AG09319 (cell line): ENCODE results near the gene SNCA.

Experiments
- DNase-seq: peaks from one replicate; pipeline ENCODE4 v3.0.0-alpha.2; 2010; ENCODE audit warnings: low read depth; ENCODE audit errors: extremely low read depth
- TF ChIP-seq, protein P1 (sequence below): IDR thresholded peaks from 2 replicates; pipeline ENCODE4 v1.5.1; 2011; ENCODE audit warnings: low read depth, mild to moderate bottlenecking, inconsistent platforms, low read length, moderate library complexity

Gene SNCA

DNA sequence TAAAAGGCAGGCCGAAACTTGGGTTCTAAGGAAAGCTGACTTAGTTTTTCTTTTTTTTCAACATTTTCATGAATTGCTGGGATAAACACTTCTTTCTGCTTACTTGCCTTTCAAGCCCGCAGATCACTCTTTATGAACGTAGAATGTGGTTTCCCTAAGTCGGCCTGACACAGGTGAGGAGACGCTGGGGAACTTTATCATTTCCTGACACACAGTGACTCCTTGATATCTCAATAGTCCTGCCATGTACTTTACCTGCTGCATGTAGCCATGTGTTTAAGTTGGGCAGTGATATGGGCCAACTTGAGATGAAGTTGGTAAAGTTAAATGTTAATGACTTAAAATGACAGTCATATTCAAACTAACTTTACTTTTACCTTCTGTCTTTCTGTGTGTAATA is 26.6 kb upstream of the SNCA start:
- no peak for DNase-seq

DNA sequence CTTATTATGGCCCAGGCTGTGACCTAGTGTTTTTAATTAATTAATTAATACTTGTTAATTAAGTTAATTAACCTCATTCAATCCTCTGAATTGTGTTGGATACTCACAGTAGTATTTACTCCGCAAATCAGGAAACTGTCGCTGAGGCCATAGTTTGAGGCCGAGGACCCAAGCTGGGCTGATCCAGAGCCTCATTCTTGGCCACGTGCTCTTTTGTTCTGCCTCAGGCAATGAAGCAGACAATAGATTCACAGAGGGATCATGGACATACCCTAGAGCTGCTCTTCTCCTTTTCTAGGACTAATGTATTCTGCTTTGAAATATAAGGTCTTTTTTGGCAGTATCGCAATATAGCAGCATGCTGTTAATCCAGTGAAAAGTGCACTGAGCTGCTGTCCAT is 24.0 kb upstream of the SNCA start:
- TF ChIP-seq, protein P1, sequence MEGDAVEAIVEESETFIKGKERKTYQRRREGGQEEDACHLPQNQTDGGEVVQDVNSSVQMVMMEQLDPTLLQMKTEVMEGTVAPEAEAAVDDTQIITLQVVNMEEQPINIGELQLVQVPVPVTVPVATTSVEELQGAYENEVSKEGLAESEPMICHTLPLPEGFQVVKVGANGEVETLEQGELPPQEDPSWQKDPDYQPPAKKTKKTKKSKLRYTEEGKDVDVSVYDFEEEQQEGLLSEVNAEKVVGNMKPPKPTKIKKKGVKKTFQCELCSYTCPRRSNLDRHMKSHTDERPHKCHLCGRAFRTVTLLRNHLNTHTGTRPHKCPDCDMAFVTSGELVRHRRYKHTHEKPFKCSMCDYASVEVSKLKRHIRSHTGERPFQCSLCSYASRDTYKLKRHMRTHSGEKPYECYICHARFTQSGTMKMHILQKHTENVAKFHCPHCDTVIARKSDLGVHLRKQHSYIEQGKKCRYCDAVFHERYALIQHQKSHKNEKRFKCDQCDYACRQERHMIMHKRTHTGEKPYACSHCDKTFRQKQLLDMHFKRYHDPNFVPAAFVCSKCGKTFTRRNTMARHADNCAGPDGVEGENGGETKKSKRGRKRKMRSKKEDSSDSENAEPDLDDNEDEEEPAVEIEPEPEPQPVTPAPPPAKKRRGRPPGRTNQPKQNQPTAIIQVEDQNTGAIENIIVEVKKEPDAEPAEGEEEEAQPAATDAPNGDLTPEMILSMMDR = no peak
- no peak for DNase-seq

More for the DNA sequence above, 26.6 kb upstream of the SNCA start:
- TF ChIP-seq, protein P1 = no peak

DNA sequence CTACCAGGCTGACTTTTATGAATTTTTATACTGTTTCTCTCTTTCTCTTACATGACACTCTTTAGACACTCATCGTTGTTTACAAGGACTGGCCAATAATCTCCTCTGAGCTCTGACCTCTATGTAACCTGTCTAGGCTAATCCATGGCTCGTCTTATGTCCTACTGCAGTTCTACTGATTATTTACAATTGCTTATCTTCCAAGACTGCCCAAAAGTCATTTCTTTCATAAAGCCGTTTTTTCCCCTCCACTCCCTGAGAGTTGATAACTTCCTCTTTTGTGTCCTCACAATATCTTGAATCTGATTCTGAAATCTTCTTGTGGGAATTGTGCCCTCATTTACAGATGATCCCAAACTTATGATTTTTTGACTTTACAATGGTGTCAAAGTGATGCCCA is 18.3 kb upstream of the SNCA start:
- no peak for DNase-seq
- TF ChIP-seq, protein P1 = no peak

DNA sequence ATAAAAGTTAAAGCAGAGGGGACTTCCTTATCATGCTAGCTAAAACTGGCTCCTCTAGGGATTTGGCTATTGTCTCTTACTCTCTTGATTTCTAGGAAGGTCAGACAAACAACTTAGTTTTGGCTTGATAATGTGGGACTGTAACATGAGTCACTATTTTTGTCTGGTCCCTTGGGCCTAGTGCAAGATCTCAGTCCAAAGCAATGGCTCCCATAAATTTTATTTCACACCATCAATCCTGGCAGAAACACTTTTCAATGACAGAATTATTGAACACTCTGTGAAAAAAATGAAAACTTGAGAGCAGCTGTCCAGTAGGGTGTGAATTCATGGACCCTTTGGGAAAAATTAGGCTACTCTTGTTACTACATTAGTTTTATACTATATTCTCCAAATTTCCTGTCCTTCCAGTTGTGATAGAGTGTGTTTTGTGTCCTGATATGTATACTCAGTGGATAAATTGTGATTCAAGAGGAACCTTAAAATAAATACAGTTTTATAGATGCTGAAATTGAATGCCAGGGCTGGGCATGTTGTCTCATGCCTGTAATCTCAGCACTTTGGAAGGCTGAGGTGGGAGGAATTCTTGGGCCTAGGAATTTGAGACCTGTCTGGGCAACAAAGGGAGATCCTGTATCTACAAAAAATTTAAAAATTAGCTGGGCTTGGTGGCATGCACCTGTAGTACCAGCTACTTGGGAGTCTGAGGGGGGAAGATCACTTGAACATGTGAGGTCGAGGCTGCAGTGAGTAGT is 10.8 kb upstream of the SNCA start:
- no peak for DNase-seq
- TF ChIP-seq, protein P1 = no peak

DNA sequence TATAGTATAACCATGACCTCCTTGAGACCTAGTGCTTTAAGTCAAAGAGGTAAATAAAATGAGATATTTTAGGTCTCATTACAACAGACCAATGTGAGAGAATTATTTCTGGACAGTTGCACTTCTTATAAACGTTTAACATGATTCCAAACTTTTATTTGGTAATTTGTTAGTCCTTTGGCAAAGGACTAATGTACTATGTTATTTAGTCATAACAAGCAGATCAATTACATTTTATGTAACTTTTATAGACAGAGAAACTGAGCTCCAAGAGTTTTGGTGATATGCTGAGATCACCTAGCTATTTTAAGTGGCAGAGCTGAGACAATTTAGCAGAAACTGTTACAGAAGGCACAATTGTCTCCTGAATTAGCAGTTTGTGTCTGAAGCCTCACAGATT is 2.6 kb upstream of the SNCA start:
- no peak for DNase-seq
- TF ChIP-seq, protein P1 = no peak

DNA sequence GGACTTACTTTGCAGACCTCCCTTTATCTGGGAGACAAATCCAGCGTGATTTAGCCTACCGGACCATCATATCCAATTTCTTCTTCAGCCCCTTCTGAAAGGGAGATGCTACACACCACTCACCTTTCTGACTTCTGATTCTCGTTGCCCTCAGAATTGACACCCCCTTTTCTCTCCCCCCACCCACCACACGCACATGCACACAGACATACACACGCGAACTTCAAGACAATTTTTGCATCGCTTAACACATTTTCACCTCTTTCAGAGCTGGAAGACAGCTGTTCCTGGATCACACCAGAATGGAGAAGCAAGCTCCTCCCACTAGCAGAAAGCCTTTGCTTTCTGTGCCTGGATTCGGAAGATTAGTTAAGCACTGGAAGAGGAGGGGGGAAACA is 1.0 kb upstream of the SNCA start:
- TF ChIP-seq, protein P1 = no peak
- DNase-seq = no peak

DNA sequence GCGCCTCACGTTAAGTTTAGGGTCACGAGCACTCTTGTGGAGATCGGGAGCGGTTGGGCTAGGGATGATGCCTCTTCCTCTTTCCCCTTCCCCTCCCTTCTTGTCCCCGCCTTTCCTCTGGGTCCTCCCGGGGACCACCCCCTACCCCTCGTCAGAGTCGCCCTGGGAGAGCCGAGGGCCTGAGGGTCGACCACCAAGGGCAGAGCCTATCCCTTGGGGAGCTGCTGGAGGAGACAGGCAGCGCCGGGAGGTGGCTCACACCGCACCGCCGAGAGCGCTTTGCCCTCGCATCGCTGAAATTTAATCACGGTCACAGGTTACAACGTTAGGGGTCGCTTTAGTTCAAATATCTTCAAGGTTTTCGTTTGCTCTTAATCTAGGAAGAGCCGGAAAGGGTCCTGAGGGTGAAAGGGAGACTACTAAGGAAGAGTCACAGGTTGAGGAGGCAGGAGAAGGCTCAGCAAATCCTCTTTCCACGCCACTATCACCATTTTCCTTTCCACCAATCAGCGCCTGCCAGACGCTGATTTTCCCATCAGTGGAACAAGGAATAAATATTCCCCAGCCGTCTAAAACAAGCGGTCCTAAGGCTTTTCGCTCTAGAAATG is 528 bp upstream of the SNCA start:
- TF ChIP-seq, protein P1 = no peak
- no peak for DNase-seq
